ENCODE results near the gene RFC5. TPM values are rescaled to one million over a fixed set of nuclear protein-coding genes. Genes with fewer than 3 reads are reported as not detected.

The RFC5 gene
- total and polyA plus RNA-seq, 2 of the 13 experiments (the other 11 are each of a cell fraction or from before 2014, with no cell fraction given), result 16.8 to 51.4 TPM

- TF ChIP-seq ARNTL (CRISPR knock-in tag; IDR thresholded peaks at IDR 0.05), result no peak
- TF ChIP-seq CENPBD1 (CRISPR knock-in tag; IDR thresholded peaks at IDR 0.05; ENCODE audit: borderline replicate concordance, low read depth), result no peak
- no peak for TF ChIP-seq PLRG1 (conservative IDR thresholded peaks at IDR 0.05)
- no peak for TF ChIP-seq ZNF777 (CRISPR knock-in tag; IDR thresholded peaks at IDR 0.05)
- TF ChIP-seq FOXA1 (IDR thresholded peaks at IDR 0.05), result no peak
- TF ChIP-seq FOXA1 (CRISPR knock-in tag; IDR thresholded peaks at IDR 0.05), result no peak
Measured at GRCh38 chr12:118033323-118033722, 16.8 kb downstream of the RFC5 start (continued).

- 90% methylated on average over 5 of the region's 5 CpGs for WGBS (ENCODE audit: low lambda C conversion rate)
- Histone ChIP-seq H2AFZ (ENCODE audit: low read length) (no peak overlapping the region), H4K20me1 (ENCODE audit: insufficient read depth, low read length) (no peaks in the 10 kb centered on the region), H3K9ac (ENCODE audit: insufficient read depth, low read depth, low read length) (no peak overlapping the region), H3K27ac (ENCODE audit: extremely low read length, insufficient read depth, low read length) (no peak overlapping the region), H3K36me3 (replicated peaks in 1 of 2; ENCODE audit: control insufficient read depth in 1 of 2, insufficient read depth in 2 of 2, low read length in 2 of 2) (peaks cover 18 to 62% of the 10 kb centered on the region in 2 experiments), H3K27me3 (ENCODE audit: control insufficient read depth in 1 of 2, insufficient read depth in 2 of 2, low read length in 2 of 2) (no peaks in the 10 kb centered on the region), H3K9me3 (ENCODE audit: low read length) (no peaks in the 10 kb centered on the region), H3K4me3 (replicated peaks in 1 of 3; ENCODE audit: insufficient read depth in 1 of 3, low read depth in 2 of 3, low read length in 3 of 3) (no peak overlapping the region), H3K4me1 (ENCODE audit: insufficient read depth, low read length) (peaks cover 15% of the 10 kb centered on the region), H3K79me2 (ENCODE audit: insufficient read depth, low read length) (no peaks in the 10 kb centered on the region), H3K4me2 (ENCODE audit: low read depth, low read length) (no peak overlapping the region)
- DNase-seq (ENCODE audit: low spot score), result no peak
- ChIA-PET POLR2A (no interaction called here), CTCF (ENCODE audit: low intra/inter-chr PET ratio, low total read pairs) (interaction anchor here (2.4 kb wide), 1 partner anchor 159 kb away, joined by 17 read pairs; no protein-coding TSS in a partner anchor)
- FAIRE-seq, result no peak
- in situ Hi-C loops (cut with HindIII; ENCODE audit: extremely low pct_ligation_motif_present, low pct_unique_long_range_greater_than_20kb), result loop anchor here (5.0 kb wide), 1 partner anchor 157 kb away; no protein-coding TSS in a partner anchor
- BruUV-seq (replicated peaks), result no TSS peak
- intact Hi-C loops (cut with micrococcal nuclease; ENCODE audit: unreplicated experiment), result loop anchor here (2.0 kb wide), 1 partner anchor 19 kb away; no protein-coding TSS in a partner anchor
- no peak for ATAC-seq
- no peak for TF ChIP-seq SP2 (CRISPR knock-in tag; IDR thresholded peaks at IDR 0.05)
- TF ChIP-seq RXRA (CRISPR knock-in tag; IDR thresholded peaks at IDR 0.05), result no peak
- no peak for TF ChIP-seq ZNF660 (CRISPR knock-in tag; IDR thresholded peaks at IDR 0.05; ENCODE audit: borderline replicate concordance, low read depth)
- no peak for TF ChIP-seq ZBTB43 (CRISPR knock-in tag; conservative IDR thresholded peaks at IDR 0.05)
- TF ChIP-seq TCF7 (IDR thresholded peaks at IDR 0.05; ENCODE audit: low read depth), result no peak
- TF ChIP-seq ZBTB4 (CRISPR knock-in tag; IDR thresholded peaks at IDR 0.05; ENCODE audit: borderline replicate concordance), result no peak
- TF ChIP-seq ZFP36 (IDR thresholded peaks at IDR 0.05; ENCODE audit: borderline replicate concordance, low read depth, low read length, partially characterized antibody), result no peak
- TF ChIP-seq IKZF5 (CRISPR knock-in tag; IDR thresholded peaks at IDR 0.05), result no peak
- TF ChIP-seq DR1 (CRISPR knock-in tag; IDR thresholded peaks at IDR 0.05), result no peak
- TF ChIP-seq ZNF207 (IDR thresholded peaks at IDR 0.05; ENCODE audit: borderline replicate concordance), result no peak
- TF ChIP-seq ZNF275 (CRISPR knock-in tag; IDR thresholded peaks at IDR 0.05; ENCODE audit: borderline replicate concordance), result no peak
- no peak for TF ChIP-seq RFX3 (CRISPR knock-in tag; IDR thresholded peaks at IDR 0.05)
Measured at GRCh38 chr12:118033902-118034301, 17.4 kb downstream of the RFC5 start.
